Right lobe of liver (tissue), 4 donors: ENCODE measurements around the gene LRMDA.

Source experiments
- CTCF ChIP-seq, 4 donors: fragments of 200-600 bp in 3 of 4; fragments of 450-650 bp in 1 of 4; IDR thresholded peaks; one replicate each; pipeline versions ENCODE4 v1.5.1 to v1.8.0; 2016 to 2022; ENCODE audit warnings: antibody characterized with exemption in 4 of 4, mild to moderate bottlenecking in 2 of 4
- POLR2A ChIP-seq: fragments of 450-650 bp; IDR thresholded peaks from one replicate; pipeline ENCODE4 v1.6.1; 2017; ENCODE audit warnings: antibody characterized with exemption, mild to moderate bottlenecking
- donor health status: DM: no; HTN: no; CAD: no.
- donor health status: DM: no; HTN: no; CAD: no.
- donor health status: DM: no; HTN: yes; CAD: no.

GRCh38 chr10:76296957-76297356 is 865.5 kb downstream of the LRMDA start:
- no peak for TF ChIP-seq POLR2A
- TF ChIP-seq CTCF (IDR thresholded peaks at IDR 0.05): no peak
